Fibroblast of skin of right quadriceps (primary cell): Measurements from ENCODE around the gene PEPD.
"Not testable (repeated sequence)": the region's sequence is repeated elsewhere in the genome, so short reads cannot be mapped to it uniquely, and the experiment has no call there.

Experiments used
- DNase-seq: peaks from one replicate; pipeline ENCODE4 v3.0.0-alpha.2; 2013

PEPD gene

DNA sequence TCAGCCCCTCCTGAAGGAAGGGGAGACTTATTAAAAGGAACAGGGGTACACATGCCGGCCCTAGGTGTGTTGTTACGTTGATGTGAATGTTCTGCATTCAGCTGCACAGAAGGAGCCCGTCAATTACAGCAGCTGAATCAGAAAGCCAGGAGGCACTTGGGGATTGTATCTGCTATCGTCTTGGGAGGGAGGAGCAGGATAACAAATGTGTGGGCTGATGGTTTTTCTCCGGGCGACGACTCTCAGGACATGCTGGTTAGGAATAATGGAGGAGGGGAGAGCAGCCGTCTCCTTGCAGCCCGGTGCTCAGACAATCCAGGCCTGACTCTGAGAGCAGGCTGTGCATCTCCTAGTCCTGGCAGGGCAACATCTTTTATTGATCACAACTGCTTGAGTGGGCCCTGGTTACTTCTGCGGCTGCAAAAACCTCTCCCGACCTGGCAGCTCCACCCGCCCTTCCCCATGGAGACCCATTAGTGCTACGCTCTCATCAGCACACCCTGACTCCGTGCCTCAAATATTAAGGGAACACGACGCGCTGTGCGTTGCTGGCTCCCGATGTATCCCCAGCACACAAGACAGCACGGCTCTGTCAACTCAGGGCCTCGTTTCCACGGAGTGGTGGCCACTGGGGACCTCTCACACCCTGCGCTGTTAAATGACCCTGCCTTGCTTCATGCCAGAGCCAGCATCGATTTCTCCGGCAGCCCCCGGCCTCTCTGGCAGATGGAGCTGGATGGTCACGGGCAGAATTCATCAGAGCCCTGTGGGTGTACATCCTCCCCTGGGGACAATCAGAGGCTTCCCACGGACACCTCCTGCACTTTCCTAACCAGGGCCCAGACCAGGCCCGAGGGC, 25.3 kb downstream of the PEPD start:
- no peak for DNase-seq

DNA sequence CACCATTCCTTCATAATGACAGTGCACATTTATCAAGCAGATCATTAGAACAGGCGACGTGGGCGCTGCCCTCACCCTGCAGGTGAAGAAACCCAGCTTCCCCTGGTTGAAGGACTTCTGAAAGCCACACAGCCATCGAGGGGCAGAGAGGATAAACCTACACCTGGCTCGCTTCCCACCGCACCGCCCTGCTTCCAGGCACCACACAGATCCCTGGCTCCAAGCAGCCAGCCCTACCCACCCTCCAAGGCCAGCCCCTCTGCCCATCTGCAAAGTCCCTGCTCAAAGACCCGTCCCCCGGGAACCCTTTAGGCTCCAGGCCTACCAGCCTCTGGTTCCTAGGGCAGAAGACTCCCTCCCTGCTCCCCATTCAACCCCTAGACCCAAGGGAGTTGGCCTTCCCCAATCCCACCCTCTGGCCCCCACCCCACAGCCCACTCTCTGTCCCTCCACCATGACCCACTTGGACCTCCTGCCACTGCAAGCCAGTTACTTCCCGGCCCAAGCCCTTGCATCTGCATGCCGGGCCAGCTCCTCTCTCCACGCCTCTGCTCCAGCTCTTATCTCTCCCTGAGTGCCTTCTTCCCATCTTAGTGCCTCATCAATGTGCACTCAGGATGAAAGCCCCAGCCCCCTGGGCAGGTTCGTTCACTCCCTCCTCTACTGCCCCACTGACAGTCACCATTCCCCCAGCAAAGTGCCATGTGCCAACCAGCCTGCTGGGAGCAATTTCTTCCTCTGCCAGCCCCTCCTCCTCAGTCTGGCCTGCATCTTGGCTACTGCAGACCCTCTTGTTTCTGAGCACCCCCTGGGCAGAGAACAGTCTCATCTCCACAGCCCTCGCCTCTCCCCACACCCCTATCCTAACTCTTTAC, 28.0 kb downstream of the PEPD start:
- DNase-seq, result no peak

DNA sequence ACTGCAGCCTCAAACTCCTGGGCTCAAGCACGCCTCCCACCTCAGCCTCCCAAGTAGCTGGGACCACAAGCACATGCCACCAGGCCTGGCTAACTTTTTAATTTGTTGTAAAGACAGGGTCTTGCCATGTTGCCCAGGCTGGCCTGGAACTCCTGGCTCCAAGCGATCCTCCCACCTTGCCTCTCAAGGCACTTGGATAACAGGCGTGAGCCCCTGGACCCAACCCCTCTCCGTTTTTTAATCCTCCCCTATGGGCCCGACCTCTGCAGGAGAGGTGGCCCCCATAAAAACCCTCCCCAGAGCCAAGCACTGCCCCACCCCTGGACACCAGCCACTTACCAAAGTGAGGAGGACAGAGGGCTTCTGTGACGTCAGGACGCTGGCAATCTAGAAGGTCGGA, 28.6 kb downstream of the PEPD start:
- no peak for DNase-seq

DNA sequence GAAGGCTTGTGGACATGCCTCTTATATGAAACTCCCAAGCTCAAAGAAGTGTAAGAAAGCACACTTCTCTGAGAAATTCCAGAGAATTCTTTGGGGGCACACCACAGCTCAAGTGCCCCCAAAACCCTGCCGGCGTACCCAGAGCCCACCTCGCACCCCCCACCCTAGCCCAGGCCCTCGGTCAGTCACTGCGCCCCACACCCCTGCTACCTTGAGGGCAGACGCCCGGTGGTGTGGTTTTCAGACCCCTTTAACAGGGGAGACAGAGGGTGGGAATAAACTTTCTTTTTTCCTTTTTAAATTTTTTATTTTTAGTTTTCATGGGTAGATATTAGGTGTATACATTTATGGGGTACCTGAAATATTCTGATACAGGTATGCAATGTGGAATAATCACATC, 29.5 kb downstream of the PEPD start:
- DNase-seq, result no peak

DNA sequence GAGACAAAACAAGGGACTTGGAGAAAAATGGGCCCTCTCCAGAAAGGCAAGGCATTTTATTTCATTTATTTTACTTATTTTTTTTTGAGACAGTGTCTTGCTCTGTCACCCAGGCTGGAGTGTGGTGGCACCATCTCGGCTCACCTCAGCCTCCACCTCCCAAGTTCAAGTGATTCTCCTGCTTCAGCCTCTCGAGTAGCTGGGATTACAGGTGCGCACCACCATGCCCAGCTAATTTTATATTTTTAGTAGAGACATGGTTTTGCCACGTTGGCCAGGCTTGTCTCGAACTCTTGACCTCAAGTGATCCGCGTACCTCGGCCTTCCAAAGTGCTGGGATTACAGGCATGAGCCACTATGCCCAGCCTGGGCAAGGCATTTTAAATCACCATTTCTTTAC, 31.0 kb downstream of the PEPD start:
- not testable (repeated sequence) for DNase-seq

DNA sequence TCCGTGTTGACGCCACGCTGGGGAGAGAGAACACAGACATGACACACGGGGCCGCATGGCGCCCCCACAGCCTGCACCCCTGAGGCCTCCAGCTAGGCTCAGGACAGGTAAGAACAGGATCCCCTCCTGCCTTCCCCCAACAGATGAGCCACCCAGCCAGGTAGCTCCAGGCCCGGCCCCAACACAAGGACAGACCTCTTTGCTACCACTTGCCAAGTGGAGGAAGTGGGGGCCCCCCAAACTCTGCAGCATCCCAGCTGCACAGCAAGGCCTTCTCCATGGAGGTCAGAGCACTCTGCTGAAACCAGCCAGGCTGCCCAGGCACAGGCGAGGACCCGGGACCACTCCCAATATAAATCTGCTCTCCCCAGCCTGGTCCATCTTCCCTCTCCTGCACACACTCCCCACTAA, 31.5 kb downstream of the PEPD start:
- DNase-seq, result no peak

DNA sequence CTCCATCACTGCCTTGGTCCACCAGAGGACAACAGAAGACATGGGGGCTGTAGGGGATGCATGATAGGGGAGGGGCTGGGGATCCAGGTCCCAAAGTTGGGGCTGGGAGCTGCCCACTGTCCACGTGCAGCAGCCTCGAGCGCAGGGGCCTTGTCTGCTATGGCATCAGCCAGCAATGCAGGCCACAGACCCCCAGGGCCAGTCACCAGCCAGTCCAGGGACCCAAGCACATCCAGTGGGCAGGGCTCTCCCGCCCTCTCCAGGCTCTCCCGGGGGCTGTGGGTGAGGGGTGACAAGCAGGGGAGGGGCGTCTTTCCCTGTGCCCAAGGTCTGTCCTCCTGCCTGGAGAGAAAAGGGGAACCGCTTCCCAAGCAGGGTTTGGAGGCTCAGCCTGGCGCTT, 32.8 kb downstream of the PEPD start:
- DNase-seq, result no peak

DNA sequence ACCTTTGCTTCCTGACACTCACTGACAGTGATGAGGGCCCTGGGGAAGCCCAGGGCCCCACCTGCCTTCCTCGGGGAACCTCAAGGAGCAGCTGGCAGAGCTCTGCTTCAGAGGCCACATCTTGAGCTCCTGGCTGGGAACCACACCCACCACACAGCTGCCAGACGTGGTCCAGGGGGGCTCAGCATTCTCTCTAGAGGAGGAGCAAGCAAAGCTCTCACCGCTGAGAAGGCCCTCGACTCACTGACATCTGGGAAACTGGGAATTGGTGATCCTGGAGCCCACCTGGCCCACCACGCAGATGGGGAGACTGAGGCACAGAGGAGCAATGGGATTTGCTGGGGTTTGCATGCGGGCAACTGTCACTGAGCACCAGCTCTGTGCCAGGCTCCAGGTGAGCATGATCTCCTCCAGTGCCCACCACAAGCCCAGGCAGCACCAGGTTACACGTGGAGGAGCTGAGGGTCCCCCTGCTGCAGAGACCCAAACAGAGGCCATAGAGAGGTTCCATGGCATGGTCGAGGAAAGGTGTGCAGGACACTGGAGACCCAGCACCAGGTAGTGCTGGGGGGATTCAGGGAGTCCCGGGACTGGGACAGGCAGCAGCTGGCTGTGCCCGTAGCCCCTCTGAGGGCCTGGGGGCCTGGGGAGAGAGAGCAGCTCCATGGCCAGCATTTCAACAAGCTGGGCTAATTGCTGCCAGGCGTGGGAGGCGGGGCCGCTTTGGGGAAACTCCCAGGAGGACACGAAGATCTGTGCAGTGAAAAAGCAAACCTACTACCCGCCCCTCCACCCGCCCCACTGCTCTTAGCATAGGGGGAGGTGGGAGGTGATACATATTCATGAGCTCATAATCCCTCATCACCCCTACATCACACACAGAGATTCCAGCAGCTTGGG, 33.4 kb downstream of the PEPD start:
- DNase-seq, result peak; percentile 11

DNA sequence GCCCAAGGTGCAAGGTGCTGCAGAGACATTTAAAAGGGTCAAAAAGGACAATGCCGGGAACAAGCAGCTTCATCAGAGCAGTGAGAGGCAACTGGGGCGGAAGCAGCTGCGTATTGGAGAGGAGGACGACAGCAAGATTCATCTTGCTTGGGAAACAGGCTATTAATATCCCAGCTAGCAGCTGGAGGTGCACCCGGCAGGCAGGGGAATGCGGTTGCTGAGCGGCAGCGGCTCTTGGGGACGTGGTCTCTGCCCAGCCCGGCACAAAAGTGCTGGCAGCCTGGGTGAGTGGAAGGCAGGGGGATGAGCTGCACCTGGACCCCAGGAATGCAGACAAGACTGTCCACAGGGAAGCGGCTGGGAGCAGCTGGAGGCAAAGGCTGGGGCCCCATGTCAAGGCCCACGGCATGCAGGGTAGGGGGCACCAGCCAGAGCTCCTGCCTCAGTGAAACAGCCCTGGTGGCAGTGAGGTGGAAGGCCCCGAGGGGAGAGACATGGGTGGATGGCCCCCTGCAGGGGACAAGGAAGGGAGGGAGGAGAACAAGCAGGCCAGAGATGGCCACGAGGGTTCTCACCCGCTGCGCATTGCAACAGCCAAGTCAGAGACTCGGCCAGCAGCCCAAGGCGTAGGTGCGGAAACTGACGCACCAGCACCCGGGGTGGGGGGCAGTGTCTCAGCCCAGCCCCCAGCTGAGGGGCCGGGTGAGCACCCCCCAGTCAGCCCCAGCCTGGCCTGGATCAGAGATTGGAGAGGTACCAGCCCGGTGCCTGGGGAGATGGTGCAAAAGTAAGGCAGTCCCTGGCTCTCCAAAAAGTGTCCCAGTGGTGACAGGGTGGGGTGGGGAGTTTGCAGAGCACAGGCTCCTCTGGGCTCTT, 34.4 kb downstream of the PEPD start:
- no peak for DNase-seq

DNA sequence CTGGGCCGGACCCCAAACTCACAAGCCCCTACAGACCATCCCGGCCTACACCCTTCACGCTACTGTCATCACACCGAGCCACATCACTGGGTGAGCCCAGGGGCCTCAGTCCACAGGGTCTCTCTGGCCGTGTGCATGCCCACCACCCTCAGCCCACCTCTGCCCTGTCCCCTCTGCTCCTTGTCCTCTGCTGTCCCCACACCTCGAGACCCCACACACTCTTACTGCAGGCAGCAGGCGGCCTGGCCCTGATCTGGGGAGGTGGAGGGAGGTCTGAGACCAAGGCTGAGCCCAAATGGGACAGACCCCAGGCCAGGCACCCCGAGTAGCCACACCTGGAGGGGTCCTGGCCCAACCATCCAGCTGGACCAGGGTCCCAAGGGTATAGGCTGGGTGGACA, 35.2 kb downstream of the PEPD start:
- DNase-seq, result no peak

DNA sequence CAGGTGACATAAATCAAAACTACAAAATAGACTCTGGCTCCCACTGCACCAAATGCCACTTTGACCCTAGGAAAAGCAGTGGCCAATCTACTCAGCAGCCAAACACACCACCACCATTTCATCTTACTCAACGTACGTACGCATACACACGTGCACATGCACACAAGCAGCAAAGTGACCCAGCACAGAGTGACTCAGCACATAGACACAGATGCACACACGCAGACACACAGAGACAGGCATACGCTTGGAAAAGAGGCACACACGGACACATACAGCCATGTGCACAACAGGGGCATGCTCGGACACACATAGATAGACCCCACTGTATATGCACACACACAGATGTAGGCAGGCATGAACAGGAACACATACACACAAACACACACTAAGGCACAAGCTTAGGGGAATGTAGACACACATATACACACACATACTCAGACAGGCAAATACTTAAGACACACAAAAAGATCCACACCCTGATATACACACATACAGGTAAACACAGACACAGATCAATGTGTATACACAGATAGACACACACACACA, 37.3 kb downstream of the PEPD start:
- DNase-seq, result no peak

DNA sequence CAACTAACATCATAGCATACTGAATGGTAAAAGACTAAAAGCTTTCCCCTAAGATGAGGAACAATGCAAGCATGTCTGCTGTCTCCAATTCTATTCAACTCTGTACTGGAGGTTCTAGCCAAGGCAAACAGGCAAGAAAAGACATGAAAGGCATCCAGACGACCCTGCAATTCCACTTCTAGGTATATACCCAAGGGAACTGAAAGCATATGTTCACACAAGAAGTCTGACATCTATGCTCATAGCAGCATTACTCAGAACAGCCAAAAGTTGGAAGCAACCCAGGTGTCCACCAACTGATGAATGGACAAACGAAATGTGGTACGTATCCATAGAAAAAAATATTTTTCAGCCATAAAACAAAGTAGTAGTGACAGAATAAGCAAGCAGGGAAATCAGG, 39.1 kb downstream of the PEPD start:
- peak; percentile 11 for DNase-seq

DNA sequence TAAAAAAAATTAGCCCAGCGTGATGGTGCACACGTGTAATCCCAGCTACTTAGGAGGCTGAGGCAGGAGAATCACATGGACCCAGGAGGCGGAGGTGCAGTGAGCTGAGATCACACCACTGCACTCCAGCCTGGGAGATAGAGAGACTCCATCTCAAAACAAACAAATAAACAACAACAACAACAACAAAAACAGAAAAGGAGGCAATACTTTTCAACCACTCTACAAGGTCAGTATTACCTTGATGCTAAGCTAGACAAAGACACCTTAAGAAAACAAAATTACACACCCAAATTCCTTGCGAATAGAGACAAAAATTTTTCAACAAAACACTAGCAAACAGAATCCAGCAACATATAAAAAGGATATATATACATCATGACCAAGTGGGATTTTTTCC, 39.7 kb downstream of the PEPD start:
- DNase-seq, result no peak

DNA sequence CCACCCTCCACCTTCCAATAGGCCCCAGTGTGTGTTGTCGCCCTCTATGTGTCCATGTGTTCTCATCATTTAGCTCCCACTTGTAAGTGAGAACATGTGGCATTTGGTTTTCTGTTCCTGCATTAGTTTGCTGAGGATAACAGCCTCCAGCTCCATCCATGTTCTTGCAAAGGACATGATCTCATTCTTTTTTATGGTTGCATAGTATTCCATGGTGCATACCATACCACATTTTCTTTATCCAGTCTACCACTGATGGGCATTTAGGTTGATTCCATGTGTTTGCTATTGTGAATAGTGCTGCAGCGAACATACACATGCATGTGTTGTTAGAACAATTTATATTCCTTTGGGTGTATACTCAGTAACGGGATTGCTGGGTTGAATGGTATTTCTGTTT, 42.0 kb downstream of the PEPD start:
- not testable (repeated sequence) for DNase-seq

DNA sequence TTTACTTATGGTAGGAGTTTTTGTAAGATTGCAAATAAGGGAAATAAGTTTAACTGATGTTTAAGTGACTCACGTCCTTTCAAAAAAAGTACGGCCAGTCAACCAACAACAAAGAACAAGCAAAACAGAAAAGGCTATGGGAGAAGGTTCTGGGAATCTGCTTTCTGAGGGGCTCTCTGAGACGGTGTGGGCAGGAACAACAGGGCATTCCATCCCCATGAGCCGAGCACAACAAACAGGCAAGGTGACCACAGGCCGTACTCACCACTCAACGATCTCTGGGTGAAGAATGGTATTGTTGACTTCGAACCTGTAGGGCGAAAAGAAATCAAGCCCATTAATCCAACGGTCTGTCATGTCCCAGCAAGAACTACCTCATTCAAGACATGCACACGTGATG, 43.8 kb downstream of the PEPD start:
- DNase-seq, result no peak

DNA sequence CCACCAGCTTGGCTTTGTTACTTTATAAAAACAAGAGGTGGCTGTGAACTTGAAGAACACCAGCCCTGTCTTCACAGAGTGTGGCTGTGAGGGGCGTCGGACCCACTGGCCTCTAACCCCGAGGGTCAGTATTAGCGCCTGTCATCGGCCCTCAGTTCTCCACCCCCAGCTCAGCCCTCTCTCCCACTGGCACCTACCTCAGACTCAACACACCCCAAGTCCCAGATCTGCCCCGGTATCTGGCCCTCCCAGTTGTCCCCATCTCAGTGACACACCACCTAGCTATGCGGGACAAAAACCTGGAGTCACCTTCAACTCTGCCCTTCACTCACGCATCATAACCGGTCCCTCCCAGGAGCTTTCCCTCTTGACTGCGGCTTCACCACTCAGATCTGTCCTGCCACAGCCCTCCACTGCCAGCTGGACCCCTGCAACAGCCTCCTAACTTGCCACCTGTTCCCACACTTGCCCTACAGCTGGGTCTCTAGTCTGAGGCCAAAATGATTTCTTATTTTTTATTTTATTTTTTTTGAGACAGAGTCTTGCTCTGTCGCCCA, 45.4 kb downstream of the PEPD start:
- DNase-seq, result no peak

DNA sequence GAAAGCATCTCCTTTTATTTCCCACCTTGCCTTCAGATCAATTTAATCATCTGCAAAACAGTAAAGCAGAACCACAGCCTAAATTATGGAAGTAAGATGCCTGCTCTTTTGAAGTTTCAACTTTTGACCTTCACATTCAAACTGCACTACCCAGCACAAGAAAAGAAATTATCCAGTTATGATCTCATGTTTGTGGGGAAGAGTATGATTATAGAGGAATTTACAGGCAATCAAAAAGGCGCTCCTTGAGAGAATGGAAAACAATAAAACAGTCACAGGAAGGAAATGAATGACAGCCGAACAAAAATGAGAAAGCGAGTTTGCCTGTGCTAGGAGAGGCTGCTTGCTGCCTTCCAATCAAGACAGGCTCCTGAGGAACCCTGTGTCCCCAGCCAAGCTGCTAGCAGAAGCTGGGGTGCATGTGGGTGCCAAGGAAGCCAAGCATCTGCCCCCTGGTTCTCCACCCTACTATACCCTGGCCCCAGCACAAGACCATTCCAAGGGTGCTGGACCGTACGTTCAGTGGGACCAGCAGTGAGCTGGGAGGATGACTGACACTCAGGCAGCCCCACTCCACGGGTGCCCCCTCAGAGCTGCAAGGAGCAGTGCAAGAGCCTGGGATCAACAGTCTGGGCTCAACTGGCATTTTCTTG, 47.8 kb downstream of the PEPD start:
- peak; percentile 80 for DNase-seq

DNA sequence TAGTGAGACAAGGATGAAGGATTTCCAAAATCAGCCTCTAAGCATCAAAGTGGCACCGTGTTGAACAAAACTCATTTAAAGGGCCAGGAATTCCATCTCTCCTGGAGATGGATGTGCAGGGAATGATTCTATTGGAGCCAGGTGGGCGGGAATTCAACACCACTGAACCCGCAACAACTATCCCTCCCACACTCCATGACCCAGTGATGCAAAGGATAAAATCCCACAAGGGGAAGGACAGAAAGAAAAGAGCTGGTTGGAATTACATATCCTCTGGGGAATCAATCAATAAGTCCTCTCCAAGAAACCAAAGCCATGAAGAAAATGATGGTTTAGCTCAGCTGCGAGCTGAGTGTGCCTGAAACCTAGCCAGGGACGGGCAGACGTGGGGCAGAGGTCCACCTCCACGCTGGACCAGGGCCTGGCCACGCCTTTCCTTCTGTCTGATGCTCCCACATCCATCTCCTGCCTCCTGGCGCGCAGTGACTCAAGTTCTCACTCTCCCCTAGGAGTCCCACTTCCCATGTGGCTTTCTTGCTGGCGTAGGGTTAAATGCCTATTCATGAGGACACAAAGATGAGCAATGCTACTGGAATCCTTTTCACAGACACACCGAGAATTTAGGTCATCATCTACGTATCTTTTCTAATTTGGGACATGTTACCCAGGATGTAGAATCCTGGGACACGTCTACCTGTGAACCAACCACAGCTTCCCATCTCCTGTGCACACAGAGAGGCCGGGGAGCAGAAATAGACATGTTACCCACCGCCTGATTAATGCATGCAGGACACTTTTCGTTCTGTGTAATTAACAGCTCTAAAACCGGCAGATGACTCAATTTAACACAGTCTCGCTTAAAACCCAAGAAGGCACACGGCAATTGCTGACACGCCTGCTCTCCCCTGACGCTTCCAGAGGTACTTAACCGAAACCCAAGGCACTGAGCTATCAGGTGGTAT, 48.6 kb downstream of the PEPD start:
- DNase-seq, result peak; percentile 98

DNA sequence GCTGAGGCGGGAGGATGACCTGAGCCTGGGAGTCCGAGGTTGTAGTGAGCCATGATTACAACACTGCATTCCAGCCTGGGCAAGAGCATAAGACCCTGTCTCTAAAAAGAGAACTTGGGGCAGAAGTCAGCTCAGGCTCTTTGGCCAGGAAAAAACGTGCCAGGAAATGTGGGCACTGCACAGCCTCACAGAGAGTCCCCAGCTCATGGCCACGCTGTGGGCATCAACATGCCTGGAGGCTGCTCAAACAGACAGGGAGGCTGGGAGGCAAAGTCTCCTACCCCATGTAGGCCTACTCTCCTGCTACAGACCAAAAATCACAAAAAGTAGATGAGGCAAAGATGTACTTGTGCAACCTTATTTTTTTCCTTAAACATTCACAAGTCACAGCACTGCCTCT, 49.4 kb downstream of the PEPD start:
- DNase-seq, result no peak
